HG02884 (cell line): Measurements from ENCODE around the gene SMCHD1.
"Not testable (repeated sequence)": the region's sequence is repeated elsewhere in the genome, so short reads cannot be mapped to it uniquely, and the experiment has no call there.

Experiments
- ATAC-seq: cut with Tn5 transposase; IDR thresholded peaks from one replicate; pipeline ENCODE4 v1.9.1; 2021; ENCODE audit warnings: mild to moderate bottlenecking, moderate library complexity; ENCODE audit not compliant: unreplicated experiment

SMCHD1 gene

DNA sequence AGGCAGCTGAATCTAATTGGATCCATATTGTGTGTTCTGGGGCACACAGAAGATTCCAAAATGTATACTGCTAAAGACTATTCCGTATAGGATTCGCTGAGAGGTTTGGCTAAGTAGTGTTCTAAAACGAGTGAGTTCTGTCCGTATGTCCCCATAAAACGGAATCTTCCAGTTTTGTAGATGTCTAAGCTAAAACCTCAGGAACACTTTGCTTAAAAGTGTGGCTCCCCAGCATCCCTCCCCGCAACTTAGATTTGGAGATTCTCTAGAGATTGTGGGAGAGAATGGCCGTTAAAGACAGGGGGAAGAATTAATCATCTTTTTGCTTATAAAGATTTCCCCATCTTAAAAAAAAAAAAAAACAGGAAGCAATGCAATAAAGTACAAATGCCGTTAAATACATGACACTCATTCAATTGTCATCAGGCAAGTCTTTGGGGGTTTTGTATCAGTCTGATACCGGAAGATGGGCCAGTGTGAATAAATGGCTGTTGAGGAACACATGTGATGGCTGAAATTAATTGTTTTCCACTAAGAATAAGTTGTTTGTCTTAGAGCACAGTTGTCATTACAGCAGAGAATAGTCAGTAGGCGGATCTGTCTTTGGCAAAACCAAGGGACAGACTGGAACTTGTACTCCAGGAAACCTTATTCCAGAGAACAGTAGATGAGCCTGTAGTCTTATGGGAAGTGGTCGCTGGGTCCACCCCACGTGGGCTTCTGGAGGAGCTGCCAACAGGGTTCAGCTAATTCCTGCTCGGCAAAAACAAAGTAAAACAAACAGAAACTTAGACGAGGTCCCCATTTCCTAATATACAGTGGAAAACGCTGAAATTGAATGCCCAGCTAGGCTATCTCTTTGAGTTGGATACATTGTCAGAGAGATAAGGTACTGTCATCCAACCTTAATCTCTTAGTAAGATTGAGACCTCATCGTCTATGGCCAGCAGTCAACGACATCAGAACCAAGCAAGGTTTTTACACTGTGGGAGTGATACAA lies 193.0 kb downstream of the SMCHD1 start:
- ATAC-seq: no peak

- ATAC-seq: no peak
These were observed 195.3 kb downstream of the SMCHD1 start for GRCh38 chr18:2850816-2851215.

DNA sequence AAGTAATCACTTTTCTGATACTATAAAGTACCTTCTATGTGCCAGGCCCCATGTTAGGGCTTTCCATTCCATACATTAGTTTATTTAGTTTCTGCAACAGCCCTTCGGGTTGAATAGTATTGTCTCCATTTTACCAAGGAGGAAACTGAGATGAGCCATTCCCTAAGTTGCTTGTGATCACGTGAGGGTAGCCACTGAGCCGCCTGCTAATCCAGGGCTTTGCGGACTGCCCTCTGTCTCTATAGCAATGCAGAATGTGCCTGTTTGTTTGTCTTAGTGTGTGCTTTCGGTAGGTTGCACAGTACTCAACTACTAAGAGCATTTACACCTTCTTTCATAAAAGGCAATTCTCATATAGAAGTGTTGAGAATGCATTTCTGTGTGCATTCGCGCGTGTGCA lies 196.2 kb downstream of the SMCHD1 start:
- no peak for ATAC-seq

- not testable (repeated sequence) for ATAC-seq
These were observed 196.9 kb downstream of the SMCHD1 start for GRCh38 chr18:2852460-2852859.

DNA sequence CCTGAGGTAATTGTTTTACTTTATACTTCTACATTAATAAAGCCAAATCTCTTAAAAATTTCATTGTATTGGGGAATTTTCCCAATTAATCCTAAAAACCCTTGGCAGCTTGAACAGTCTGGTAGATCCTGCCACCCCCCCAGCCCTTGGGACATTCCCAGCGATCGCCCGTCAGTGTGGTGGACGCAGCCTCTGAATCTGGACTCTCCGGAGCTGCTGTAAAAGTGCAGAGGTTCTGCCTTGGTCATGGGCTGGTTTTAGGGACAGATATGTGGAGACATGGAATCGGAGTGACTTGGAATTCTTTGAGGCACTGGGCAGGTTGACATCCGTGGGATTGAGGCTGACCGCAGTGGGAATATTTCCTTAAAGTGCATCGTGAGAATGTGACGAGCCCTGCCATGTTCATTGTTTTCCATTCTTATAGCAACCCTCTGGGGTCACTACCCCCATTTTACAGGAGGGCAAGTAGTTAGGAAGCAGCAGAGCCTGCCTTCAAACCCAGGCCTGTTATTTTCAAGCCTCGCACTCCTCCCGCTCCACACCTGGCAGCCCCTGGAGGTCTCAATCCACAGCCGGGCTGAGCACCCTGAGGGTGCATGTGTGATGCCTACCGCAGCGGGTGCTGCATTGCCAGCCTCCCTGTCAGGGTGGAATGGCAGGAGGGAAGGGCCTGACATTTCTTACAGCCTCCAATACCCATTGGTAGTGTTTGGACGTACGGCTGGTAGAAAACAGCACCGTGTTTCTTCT lies 197.8 kb downstream of the SMCHD1 start:
- no peak for ATAC-seq

DNA sequence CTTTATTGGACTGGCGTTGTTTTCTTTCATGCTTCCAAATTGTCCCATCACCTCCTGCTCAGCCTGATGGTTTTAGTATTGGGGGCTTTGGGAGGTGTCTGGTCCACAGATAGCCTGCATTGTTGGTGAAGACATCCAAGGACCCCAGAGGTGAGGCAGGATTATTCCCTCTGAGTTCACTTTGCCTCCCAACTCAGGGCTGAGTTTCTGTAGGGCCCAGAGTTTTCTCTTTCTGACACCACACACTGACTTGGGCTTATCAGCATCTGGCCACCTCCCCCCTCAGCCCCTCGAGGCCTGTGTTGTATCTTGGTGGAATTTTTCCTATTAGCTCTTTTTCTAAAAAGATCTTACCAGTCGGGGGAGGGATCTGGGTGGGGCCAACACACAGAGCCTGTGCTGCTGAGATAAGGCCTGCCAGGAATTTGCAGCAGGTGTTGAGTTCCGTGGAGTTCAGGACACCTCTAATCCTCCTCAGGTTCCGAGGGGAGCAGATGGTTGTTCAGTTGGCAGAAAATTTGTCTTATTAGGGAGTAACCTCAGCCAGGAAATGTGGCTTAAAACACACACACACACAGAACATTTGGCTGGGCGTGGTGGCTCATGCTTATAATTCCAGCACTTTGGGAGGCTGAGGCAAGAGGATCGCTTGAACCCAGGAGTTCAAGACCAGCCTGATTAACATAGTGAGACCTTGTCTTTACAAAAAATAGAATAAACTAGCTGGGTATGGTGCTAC lies 198.6 kb downstream of the SMCHD1 start:
- ATAC-seq: no peak
